HG03457 (cell line): Measurements from ENCODE around the gene MACROD2.

Source experiments
- ATAC-seq: cut with Tn5 transposase; IDR thresholded peaks from one replicate; pipeline ENCODE4 v1.9.1; 2021; ENCODE audit warnings: moderate number of reproducible peaks; ENCODE audit not compliant: unreplicated experiment

Gene MACROD2

GRCh38 chr20:14729390-14729789 lies 734.1 kb downstream of the MACROD2 start:
- ATAC-seq, result no peak

GRCh38 chr20:14732343-14732742 lies 737.0 kb downstream of the MACROD2 start:
- no peak for ATAC-seq

GRCh38 chr20:14732996-14733395 lies 737.7 kb downstream of the MACROD2 start:
- no peak for ATAC-seq

DNA sequence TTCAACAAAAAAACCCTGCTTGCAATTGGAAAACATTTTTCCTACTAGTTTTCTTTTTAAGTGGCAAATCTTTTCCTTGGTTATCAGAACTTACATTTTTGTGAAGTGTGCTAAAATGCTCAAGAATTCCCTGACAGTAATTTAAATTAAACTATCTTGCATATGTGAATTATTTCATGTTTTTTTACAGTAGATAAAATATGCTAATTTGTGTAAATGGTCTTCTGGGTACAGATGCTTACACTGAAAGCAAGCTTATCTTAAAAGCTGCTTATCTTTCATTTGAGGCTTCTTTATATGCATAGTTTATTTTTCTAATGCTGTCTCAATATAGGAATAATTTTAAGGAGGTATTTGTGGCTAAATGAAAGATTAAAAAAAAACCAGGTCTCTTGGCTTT lies 745.1 kb downstream of the MACROD2 start:
- no peak for ATAC-seq

- no peak for ATAC-seq
Measured at GRCh38 chr20:14741616-14742015, 746.3 kb downstream of the MACROD2 start.

- peak; percentile 72 for ATAC-seq
Measured at GRCh38 chr20:14744723-14745122, 749.4 kb downstream of the MACROD2 start.

DNA sequence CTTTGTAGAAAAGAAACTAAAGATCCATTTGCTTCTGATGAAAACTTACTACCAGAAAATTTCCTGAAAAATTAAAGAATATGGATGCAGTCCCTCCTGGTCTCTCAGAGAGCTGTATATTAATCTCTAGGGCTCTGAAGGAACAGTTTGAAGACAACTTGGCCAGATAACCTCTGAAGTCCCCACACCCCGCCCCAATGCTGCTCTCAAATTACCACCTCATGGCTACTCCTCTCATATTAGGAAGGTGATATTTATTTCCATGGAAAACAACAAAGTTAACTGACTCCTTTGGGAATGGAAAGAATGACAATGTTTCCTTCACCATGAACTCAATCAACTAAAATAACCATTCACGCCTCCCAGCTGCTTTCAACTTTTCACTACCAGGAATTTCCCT lies 750.5 kb downstream of the MACROD2 start:
- no peak for ATAC-seq

GRCh38 chr20:14751191-14751590 lies 755.9 kb downstream of the MACROD2 start:
- ATAC-seq, result no peak

DNA sequence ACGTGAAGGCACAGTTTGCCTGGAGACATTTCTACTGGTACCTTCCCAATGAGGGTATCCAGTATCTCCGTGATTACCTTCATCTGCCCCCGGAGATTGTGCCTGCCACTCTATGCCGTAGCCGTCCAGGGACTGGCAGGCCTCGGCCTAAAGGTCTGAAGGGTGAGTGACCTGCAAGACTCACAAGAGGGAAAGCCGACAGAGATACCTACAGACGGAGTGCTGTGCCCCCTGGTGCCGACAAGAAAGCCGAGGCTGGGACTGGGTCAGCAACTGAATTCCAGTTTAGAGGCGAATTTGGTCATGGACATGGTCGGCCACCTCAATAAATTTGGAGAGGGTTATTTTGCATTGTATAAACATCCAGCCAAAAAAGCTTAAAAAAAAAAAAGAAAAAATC lies 762.4 kb downstream of the MACROD2 start:
- ATAC-seq, result no peak

- no peak for ATAC-seq
Measured at GRCh38 chr20:14758356-14758755, 763.0 kb downstream of the MACROD2 start.

DNA sequence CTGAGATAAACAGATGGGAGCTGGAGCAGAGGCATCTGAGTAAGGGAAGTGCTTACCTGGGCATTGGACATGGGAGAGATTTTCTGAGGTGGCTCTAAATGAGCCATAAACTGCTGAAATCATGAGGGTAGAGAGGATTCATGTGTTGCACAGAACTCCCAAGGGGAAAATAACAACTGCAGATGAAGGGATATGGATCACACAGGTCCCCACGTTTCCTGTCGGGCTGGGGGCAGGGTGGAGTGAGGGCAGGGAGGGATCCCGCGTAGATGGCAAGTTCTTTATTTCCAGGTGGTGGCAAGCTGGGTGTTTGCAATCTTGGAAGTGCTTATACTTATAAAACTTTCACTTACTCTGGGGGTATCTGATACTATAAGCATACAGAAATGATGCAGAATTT lies 764.7 kb downstream of the MACROD2 start:
- ATAC-seq, result no peak

GRCh38 chr20:14761903-14762302 lies 766.6 kb downstream of the MACROD2 start:
- no peak for ATAC-seq

- ATAC-seq, result no peak
Measured at GRCh38 chr20:14764511-14765369, 769.4 kb downstream of the MACROD2 start.

DNA sequence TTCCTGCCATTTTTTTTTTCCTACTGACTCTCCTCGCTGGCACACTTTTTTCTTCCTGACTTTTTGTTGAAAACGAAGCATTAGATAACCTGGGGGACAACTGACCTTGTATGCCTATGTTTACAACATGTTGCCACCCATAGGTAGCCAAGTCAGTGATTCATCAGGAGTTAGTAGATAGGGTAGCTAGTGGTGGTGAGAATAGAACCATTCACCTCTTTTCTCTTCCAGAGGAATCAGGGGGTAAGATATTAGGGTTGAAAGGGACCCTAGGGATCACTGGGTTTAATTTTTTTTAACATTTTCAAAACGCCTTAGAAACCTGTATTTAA lies 770.0 kb downstream of the MACROD2 start:
- ATAC-seq, result no peak

DNA sequence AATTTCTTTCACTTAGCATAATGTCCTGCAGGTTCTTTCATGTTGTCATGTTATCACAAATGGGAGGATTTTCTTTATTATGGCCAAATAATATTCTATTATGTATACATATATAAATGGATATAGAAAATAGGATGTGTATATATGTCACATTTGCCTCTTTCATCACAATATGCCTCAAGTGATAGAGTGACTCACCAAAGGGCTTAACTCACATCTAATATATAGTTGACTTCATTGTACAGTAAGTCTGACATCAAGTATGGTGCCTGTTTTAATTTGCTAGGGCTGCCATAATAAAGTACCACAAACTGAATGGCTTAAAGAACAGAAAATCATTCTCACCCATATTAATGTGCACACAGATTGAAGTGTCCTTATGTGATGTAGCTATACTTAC lies 778.2 kb downstream of the MACROD2 start:
- ATAC-seq, result no peak

- ATAC-seq, result no peak
Measured at GRCh38 chr20:14775778-14776177, 780.5 kb downstream of the MACROD2 start.

DNA sequence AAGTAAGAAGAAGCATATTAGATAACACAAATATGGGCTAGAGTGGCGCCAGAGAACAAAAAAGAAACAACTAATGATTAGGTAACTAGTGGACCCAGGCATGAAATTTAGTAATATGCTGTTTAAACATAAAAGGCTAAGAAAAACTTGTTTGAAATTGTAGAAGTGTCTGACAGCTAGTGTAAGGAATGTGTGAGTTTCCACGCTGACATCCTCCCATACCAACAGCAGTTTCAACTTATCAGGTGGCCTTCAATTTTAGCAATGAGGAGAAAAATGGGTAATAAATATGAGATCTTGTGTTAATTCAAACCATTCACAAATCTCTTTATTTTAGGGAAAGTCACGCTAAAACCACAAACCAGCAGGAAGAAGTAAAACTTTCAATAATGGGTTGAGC lies 782.3 kb downstream of the MACROD2 start:
- no peak for ATAC-seq

DNA sequence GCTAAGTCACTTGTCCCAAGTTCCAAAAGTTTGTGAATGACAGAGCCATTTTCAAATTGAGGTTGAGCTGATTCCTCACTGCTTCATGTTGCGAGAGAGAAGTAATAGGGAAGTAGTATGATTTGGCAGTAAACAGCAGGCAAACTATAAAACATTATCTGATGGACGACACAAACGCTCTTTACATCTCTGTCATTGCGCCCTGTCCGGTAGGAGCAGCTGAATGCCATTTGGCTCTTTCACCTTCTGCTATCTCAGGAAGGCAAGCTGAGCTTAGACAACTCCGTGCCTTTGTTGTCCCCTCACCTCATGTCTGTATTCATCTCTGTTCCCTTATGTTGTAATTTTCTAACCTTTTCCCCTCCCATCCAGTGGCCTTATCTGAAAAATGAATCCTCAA lies 782.8 kb downstream of the MACROD2 start:
- ATAC-seq, result no peak

- no peak for ATAC-seq
Measured at GRCh38 chr20:14778875-14779274, 783.6 kb downstream of the MACROD2 start.

- ATAC-seq, result no peak
Measured at GRCh38 chr20:14780508-14780907, 785.2 kb downstream of the MACROD2 start.

GRCh38 chr20:14782731-14783130 lies 787.4 kb downstream of the MACROD2 start:
- ATAC-seq, result no peak

DNA sequence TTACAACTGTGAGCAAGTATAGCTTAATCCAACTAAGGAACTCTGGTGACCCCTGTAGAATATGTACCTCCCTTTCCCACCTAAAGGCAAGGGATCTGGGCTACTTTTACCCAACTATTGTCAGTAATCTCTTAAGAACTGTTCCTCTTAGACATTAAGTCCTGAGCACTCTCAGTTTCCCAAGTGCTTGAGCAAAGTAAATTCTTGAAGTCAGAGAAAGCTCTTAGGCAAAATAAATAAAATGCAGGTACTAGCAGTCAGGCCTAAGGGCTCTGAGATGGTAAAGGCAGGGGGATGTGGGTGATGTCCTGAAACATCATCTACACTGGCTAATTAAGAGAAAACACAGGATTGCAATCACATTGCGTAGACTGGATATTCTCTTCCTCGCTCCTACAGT lies 788.5 kb downstream of the MACROD2 start:
- no peak for ATAC-seq
